WI38 (cell line): ENCODE results near the gene IL36RN.

Source experiments
- H3K4me3 ChIP-seq: 2 replicates; pipeline ENCODE4 v1.5.1; 2011; ENCODE audit warnings: low read depth, mild to moderate bottlenecking, control low read depth, low read length
- CTCF ChIP-seq: IDR thresholded peaks from 2 replicates; pipeline ENCODE4 v1.5.1; 2012; ENCODE audit warnings: low read depth, mild to moderate bottlenecking, control low read depth, low read length

Gene IL36RN

GRCh38 chr2:113111823-113112287, 52.9 kb downstream of the IL36RN start:
- TF ChIP-seq CTCF = no peak

DNA sequence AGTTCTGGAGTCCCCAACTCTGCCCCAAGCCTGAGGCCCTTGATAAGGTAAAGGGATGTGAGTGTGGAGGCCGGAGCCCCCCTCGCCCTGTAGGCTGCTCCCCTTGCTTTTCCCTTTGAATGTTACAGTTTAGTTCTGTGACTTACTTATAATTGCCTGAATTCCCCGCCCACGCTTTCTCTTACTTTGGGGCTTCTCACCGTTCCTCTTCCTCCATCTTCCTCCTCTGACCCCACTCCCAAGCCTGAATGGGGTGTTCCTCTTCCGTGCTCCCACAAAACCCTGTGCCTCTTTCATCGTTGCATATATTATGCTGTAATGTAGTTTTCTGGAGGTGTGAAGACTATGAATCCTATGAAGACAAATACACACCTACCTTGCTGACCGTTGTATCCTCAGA, 53.4 kb downstream of the IL36RN start:
- no peak overlapping the region for H3K4me3 ChIP-seq
- TF ChIP-seq CTCF = no peak

More at GRCh38 chr2:113111823-113112287, 52.9 kb downstream of the IL36RN start:
- H3K4me3 ChIP-seq = no peak overlapping the region

DNA sequence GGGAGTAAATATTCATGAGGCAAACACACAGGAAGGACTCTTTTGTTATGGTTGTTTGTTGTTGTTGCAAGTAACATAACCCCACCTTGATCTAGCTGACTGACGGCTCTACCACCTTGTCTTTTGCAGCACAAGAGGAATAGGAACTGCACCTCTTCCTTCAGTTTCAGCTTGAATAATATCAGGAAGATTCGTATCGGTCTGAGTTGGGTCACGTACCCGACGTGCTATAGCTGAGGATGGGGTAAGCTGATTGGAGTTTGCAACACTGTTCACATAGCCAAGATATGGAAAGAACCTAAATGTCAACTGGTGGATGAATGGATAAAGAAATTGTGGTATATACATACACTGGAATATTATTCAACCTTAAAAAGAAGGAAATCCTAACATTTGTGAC, 53.9 kb downstream of the IL36RN start:
- no peak for TF ChIP-seq CTCF
- no peak overlapping the region for H3K4me3 ChIP-seq

GRCh38 chr2:113113807-113114206, 54.8 kb downstream of the IL36RN start:
- no peak for TF ChIP-seq CTCF

More at GRCh38 chr2:113113807-113114206, 54.8 kb downstream of the IL36RN start:
- no peak overlapping the region for H3K4me3 ChIP-seq
